ENCODE results near the gene UFSP1. TPM values are rescaled to one million over a fixed set of nuclear protein-coding genes. Genes with fewer than 3 reads are reported as not detected.

Gene UFSP1
- total RNA-seq, 4 donors from 2014 or later, result 2.0 to 7.1 (median 4.0) TPM

GRCh38 chr7:100867040-100867775 lies 22.3 kb downstream of the UFSP1 start, which contains the start of gene TRIP6:
Gene TRIP6 (plus strand): TSS chr7:100867387. CDS start chr7:100867498, 111 bp downstream.
- H3K27ac ChIP-seq, result peak within 1 kb of the TSS; percentile 80 to 84 (median 83)
- H3K4me3 ChIP-seq, result peak within 1 kb of the TSS; percentile 57 to 66 (median 63)
- TF ChIP-seq POLR2A (IDR thresholded peaks at IDR 0.05) (peak in 1 of 2 donors; percentile 10), CTCF (IDR thresholded peaks at IDR 0.05 in 4 of 5, conservative IDR thresholded peaks at IDR 0.05 in 1 of 5) (no peak)
- H3K9me3 ChIP-seq, result no peaks in the 10 kb centered on the region
- in situ Hi-C loops (cut with MboI; ENCODE audit: low sequenced_read_pairs in 4 of 4), result loop anchor here in 3 of 4 donors (10.0 to 25.0 kb wide), 5 partner anchors 155 to 430 kb away; partner anchors contain the start of genes POP7 (in 2 of the 3), SPACDR (in 2 of the 3), EPO (in 1 of the 3) and FBXO24 (in 1 of the 3)
- peaks cover 3 to 18% of the 10 kb centered on the region in 2 donors for H3K4me1 ChIP-seq
- peak; percentile 72 to 76 for DNase-seq
- H3K36me3 ChIP-seq, result no peaks in the 10 kb centered on the region
- H3K27me3 ChIP-seq, result peaks cover 3 to 7% (median 7%) of the 10 kb centered on the region in 3 donors
- intact Hi-C loops (cut with DNase I; ENCODE audit: low total_unique reads), result loop anchor here (10.0 kb wide), 1 partner anchor 252 kb away; the partner anchor contains the start of gene MOSPD3
- ATAC-seq, result peak; percentile 63 to 77

GRCh38 chr7:100866729-100867039 lies 22.8 kb downstream of the UFSP1 start:
- intact Hi-C loops (cut with DNase I; ENCODE audit: low total_unique reads), result loop anchor here (10.0 kb wide), 1 partner anchor 252 kb away; the partner anchor contains the start of gene MOSPD3
- Histone ChIP-seq H3K27ac (peak overlapping the region; percentile 80 to 84 (median 83)), H3K4me1 (peaks cover 3 to 18% of the 10 kb centered on the region in 2 donors), H3K36me3 (no peaks in the 10 kb centered on the region), H3K4me3 (peak overlapping the region; percentile 57 to 66 (median 63)), H3K9me3 (no peaks in the 10 kb centered on the region), H3K27me3 (peaks cover 3 to 7% (median 7%) of the 10 kb centered on the region in 3 donors)
- TF ChIP-seq POLR2A (IDR thresholded peaks at IDR 0.05) (no peak), CTCF (IDR thresholded peaks at IDR 0.05 in 4 of 5, conservative IDR thresholded peaks at IDR 0.05 in 1 of 5) (no peak)
- ATAC-seq (no peak), DNase-seq (no peak)
- in situ Hi-C loops (cut with MboI; ENCODE audit: low sequenced_read_pairs in 4 of 4), result loop anchor here in 3 of 4 donors (10.0 to 25.0 kb wide), 5 partner anchors 154 to 429 kb away; partner anchors contain the start of genes POP7 (in 2 of the 3), SPACDR (in 2 of the 3), EPO (in 1 of the 3) and FBXO24 (in 1 of the 3)

- Histone ChIP-seq H3K4me3 (peak overlapping the region; percentile 57 to 66 (median 63)), H3K9me3 (no peaks in the 10 kb centered on the region), H3K36me3 (no peaks in the 10 kb centered on the region), H3K4me1 (peaks cover 3 to 18% of the 10 kb centered on the region in 2 donors), H3K27me3 (peaks cover 3 to 7% (median 7%) of the 10 kb centered on the region in 3 donors), H3K27ac (peak overlapping the region; percentile 80 to 84 (median 83))
- ATAC-seq (peak; percentile 18 to 26), DNase-seq (peak in 1 of 2 donors; percentile 74)
- TF ChIP-seq POLR2A (IDR thresholded peaks at IDR 0.05), result no peak
- no peak for TF ChIP-seq CTCF (IDR thresholded peaks at IDR 0.05 in 4 of 5, conservative IDR thresholded peaks at IDR 0.05 in 1 of 5)
- intact Hi-C loops (cut with DNase I; ENCODE audit: low total_unique reads), result loop anchor here (10.0 kb wide), 1 partner anchor 251 kb away; the partner anchor contains the start of gene MOSPD3
- in situ Hi-C loops (cut with MboI; ENCODE audit: low sequenced_read_pairs in 4 of 4), result loop anchor here in 3 of 4 donors (10.0 to 25.0 kb wide), 5 partner anchors 154 to 429 kb away; partner anchors contain the start of genes POP7 (in 2 of the 3), SPACDR (in 2 of the 3), EPO (in 1 of the 3) and FBXO24 (in 1 of the 3)
These were observed 23.4 kb downstream of the UFSP1 start for GRCh38 chr7:100865938-100866728.

- ATAC-seq (no peak), DNase-seq (no peak)
- Histone ChIP-seq H3K27ac (no peak overlapping the region), H3K36me3 (no peaks in the 10 kb centered on the region), H3K4me3 (peak overlapping the region in 2 of 4 donors; percentile 65 to 66), H3K4me1 (peaks cover 3 to 18% of the 10 kb centered on the region in 2 donors), H3K27me3 (peaks cover 3 to 7% (median 7%) of the 10 kb centered on the region in 3 donors), H3K9me3 (no peaks in the 10 kb centered on the region)
- intact Hi-C loops (cut with DNase I; ENCODE audit: low total_unique reads), result loop anchor here (10.0 kb wide), 1 partner anchor 251 kb away; the partner anchor contains the start of gene MOSPD3
- in situ Hi-C loops (cut with MboI; ENCODE audit: low sequenced_read_pairs in 4 of 4), result loop anchor here in 3 of 4 donors (10.0 to 25.0 kb wide), 5 partner anchors 153 to 428 kb away; partner anchors contain the start of genes POP7 (in 2 of the 3), SPACDR (in 2 of the 3), EPO (in 1 of the 3) and FBXO24 (in 1 of the 3)
- TF ChIP-seq POLR2A (IDR thresholded peaks at IDR 0.05) (no peak), CTCF (IDR thresholded peaks at IDR 0.05 in 4 of 5, conservative IDR thresholded peaks at IDR 0.05 in 1 of 5) (no peak)
These were observed 24.1 kb downstream of the UFSP1 start for GRCh38 chr7:100865372-100865911.

Measured in gastrocnemius medialis (tissue), 4 donors.